Endodermal cell (in vitro differentiated cells): Measurements from ENCODE around the gene TLE4. TPM values are rescaled to one million over a fixed set of nuclear protein-coding genes. Genes with fewer than 3 reads are reported as not detected.

ENCODE experiments used
- DNase-seq: peaks from one replicate; pipeline ENCODE4 v3.0.0-alpha.2; 2017
- H3K27ac ChIP-seq: 2 replicates; pipeline ENCODE4 v1.5.1; 2013; ENCODE audit warnings: mild to moderate bottlenecking, low read depth, low read length, moderate library complexity
- H3K27me3 ChIP-seq: 2 replicates; pipeline ENCODE4 v1.6.1; 2013; ENCODE audit warnings: mild to moderate bottlenecking, low read length, moderate library complexity; ENCODE audit not compliant: insufficient read depth, control insufficient read depth, poor library complexity, severe bottlenecking
- H3K36me3 ChIP-seq: 2 replicates; pipeline ENCODE4 v1.7.0; 2013; ENCODE audit warnings: mild to moderate bottlenecking, low read length, moderate library complexity; ENCODE audit not compliant: control insufficient read depth, insufficient read depth
- H3K4me1 ChIP-seq: one replicate; pipeline ENCODE4 v1.7.0; 2013; ENCODE audit warnings: low read length; ENCODE audit not compliant: control insufficient read depth, insufficient read depth
- H3K4me3 ChIP-seq: 2 replicates; pipeline ENCODE4 v1.5.1; 2013; ENCODE audit warnings: mild to moderate bottlenecking, low read length, moderate library complexity
- H3K9ac ChIP-seq: 2 replicates; pipeline ENCODE4 v1.6.1; 2013; ENCODE audit warnings: mild to moderate bottlenecking, low read length, moderate library complexity; ENCODE audit not compliant: poor library complexity, severe bottlenecking; ENCODE audit errors: extremely low read depth
- H3K9me3 ChIP-seq: 2 replicates; pipeline ENCODE4 v1.6.1; 2013; ENCODE audit warnings: mild to moderate bottlenecking, low read length, moderate library complexity; ENCODE audit not compliant: control insufficient read depth
- H3K27ac Mint-ChIP-seq: 2 replicates; pipeline ENCODE4 v1.8.0; 2020; ENCODE audit warnings: mixed read lengths
- H3K27me3 Mint-ChIP-seq: 2 replicates; pipeline ENCODE4 v1.8.0; 2021; ENCODE audit warnings: mild to moderate bottlenecking, mixed read lengths; ENCODE audit not compliant: insufficient read depth
- H3K36me3 Mint-ChIP-seq: 2 replicates; pipeline ENCODE4 v1.8.0; 2020; ENCODE audit warnings: low read depth, mixed read lengths
- H3K4me1 Mint-ChIP-seq: 2 replicates; pipeline ENCODE4 v1.8.0; 2020; ENCODE audit warnings: mixed read lengths
- H3K4me3 Mint-ChIP-seq: 2 replicates; pipeline ENCODE4 v1.8.0; 2020; ENCODE audit warnings: mild to moderate bottlenecking, moderate library complexity, mixed read lengths
- H3K9me3 Mint-ChIP-seq: 2 replicates; pipeline ENCODE4 v1.8.0; 2020; ENCODE audit warnings: mild to moderate bottlenecking, mixed read lengths
- WGBS, 2 experiments: methylation state at CpG; one replicate each; pipeline versions ENCODE4 v1.1.5 to v1.1.7; 2013; ENCODE audit warnings: missing lambda C conversion rate in 2 of 2, mixed read lengths in 1 of 2; ENCODE audit not compliant: insufficient coverage in 1 of 2, insufficient read length in 1 of 2; 5-methylcytosine and 5-hydroxymethylcytosine counted together
- total RNA-seq, 2 donors: library from RNA; stranded (reverse); fragmentation: NEBNext Ultra II Directional in 1 of 2; extraction: Animal tissue kit (Norgen Biotek cat#: 25700) in 1 of 2; gene quantifications; 2 replicates in 1 of 2; 3 replicates in 1 of 2; pipeline ENCODE4 v1.2.1, GENCODE V29; 2021
- TF ChIP-seq, protein P1 (sequence below): fragments of 200-600 bp; sonication (generic); conservative IDR thresholded peaks from 2 replicates; pipeline ENCODE4 v1.5.0; 2021; ENCODE audit warnings: antibody characterized with exemption, mild to moderate bottlenecking

Gene TLE4
- total RNA-seq, 2 donors from 2014 or later: 16.7 to 25.5 TPM

DNA sequence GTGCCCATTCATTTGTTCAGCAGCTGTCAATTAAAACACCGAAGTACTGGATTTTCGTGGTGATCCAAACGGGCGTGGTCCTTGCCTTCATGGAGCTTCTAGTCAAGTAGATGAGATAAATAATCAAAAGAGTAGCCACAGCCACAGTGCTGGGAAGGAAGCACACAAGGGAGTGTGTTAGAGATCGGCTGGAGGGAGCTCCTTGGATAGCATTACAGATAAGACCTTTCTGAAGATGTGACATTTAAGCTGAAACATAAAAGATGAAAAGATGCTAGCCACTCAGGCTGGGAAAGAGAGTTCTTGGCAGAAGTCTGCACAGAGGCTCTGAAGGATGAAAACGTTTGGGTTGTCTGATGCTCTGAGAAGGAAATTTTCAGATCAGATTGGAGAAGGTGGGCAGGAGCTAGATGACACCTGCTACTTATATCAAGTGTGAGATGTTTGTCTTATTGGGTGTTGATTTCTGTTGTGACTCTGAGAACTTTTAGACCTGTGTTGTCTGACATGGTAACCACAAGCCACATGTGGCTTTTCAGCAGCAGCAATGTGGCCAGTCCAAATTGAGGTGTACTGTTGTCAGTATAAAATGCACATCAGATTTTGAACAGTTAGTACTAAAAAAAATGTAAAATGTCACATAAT, 123.9 kb downstream of the TLE4 start:
- H3K4me3 Mint-ChIP-seq: no peak overlapping the region
- Histone ChIP-seq H3K27ac (no peak overlapping the region), H3K36me3 (no peaks in the 10 kb centered on the region), H3K27me3 (no peaks in the 10 kb centered on the region), H3K4me3 (no peak overlapping the region), H3K4me1 (peaks cover 6% of the 10 kb centered on the region), H3K9me3 (no peaks in the 10 kb centered on the region), H3K9ac (no peak overlapping the region)
- no peaks in the 10 kb centered on the region for H3K9me3 Mint-ChIP-seq
- WGBS, 2 experiments: 91 to 92% methylated on average over 5 to 6 of the region's 6 CpGs
- peaks cover 33% of the 10 kb centered on the region for H3K4me1 Mint-ChIP-seq
- TF ChIP-seq, protein P1, sequence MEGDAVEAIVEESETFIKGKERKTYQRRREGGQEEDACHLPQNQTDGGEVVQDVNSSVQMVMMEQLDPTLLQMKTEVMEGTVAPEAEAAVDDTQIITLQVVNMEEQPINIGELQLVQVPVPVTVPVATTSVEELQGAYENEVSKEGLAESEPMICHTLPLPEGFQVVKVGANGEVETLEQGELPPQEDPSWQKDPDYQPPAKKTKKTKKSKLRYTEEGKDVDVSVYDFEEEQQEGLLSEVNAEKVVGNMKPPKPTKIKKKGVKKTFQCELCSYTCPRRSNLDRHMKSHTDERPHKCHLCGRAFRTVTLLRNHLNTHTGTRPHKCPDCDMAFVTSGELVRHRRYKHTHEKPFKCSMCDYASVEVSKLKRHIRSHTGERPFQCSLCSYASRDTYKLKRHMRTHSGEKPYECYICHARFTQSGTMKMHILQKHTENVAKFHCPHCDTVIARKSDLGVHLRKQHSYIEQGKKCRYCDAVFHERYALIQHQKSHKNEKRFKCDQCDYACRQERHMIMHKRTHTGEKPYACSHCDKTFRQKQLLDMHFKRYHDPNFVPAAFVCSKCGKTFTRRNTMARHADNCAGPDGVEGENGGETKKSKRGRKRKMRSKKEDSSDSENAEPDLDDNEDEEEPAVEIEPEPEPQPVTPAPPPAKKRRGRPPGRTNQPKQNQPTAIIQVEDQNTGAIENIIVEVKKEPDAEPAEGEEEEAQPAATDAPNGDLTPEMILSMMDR: no peak
- H3K27ac Mint-ChIP-seq: no peak overlapping the region
- H3K36me3 Mint-ChIP-seq: no peaks in the 10 kb centered on the region
- H3K27me3 Mint-ChIP-seq: no peaks in the 10 kb centered on the region
- DNase-seq: no peak

DNA sequence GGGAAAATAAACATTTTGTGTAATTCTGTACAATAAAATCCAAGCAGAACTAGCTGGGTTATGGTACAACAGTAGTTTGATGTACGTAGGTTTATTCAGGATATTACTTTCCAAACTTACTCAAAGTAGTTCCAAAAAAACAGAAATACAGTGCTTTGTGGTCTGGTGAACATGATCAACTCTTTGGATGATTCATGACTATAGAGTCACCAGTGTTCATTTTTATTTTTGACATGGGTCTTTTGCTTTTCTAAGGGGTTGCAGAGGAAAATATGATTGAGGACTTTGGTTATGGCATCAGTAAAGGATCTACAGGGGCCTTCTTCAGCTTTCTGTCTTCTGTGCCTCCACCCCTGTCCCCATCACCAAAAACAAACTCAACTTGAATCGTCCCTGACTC, 127.2 kb downstream of the TLE4 start:
- TF ChIP-seq, protein P1: no peak
- H3K4me3 ChIP-seq: no peak overlapping the region
- H3K27ac ChIP-seq: no peak overlapping the region
- no peaks in the 10 kb centered on the region for H3K27me3 Mint-ChIP-seq
- DNase-seq: no peak
- H3K36me3 ChIP-seq: no peaks in the 10 kb centered on the region
- H3K9me3 ChIP-seq: no peaks in the 10 kb centered on the region
- peaks cover 12% of the 10 kb centered on the region for H3K4me1 Mint-ChIP-seq
- H3K4me1 ChIP-seq: no peaks in the 10 kb centered on the region
- no peak overlapping the region for H3K4me3 Mint-ChIP-seq
- H3K36me3 Mint-ChIP-seq: no peaks in the 10 kb centered on the region
- H3K9me3 Mint-ChIP-seq: no peaks in the 10 kb centered on the region
- no peak overlapping the region for H3K9ac ChIP-seq
- 100% methylated on average over 2 of the region's 2 CpGs; no CpG with 5 or more reads in 1 of the 2 experiments for WGBS, 2 experiments
- no peaks in the 10 kb centered on the region for H3K27me3 ChIP-seq
- no peak overlapping the region for H3K27ac Mint-ChIP-seq

DNA sequence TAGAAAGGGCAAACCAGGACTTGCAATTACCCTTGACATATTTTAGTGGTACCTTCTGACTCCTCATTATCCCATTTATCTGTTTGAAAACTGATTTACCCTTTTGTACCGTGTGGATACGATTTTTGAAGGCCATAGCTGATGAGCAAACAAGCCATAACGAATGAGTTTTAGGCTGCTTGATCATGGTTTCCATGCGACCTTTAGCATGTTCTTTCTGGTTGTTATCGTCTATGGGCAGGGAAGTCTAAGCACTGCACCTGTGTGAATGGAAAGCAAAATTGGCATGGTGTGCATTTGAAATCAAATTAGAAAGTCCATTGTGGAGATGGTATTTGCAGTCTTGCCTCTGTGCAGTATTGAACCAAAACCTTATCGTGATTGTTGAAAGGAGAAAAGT, 127.7 kb downstream of the TLE4 start:
- H3K36me3 ChIP-seq: no peaks in the 10 kb centered on the region
- H3K4me3 ChIP-seq: no peak overlapping the region
- Mint-ChIP-seq H3K4me3 (no peak overlapping the region), H3K27me3 (no peaks in the 10 kb centered on the region), H3K9me3 (no peaks in the 10 kb centered on the region), H3K27ac (no peak overlapping the region), H3K36me3 (no peaks in the 10 kb centered on the region), H3K4me1 (peaks cover 8% of the 10 kb centered on the region)
- H3K27me3 ChIP-seq: no peaks in the 10 kb centered on the region
- WGBS, 2 experiments: 93 to 100% methylated on average over 5 to 6 of the region's 6 CpGs
- H3K27ac ChIP-seq: no peak overlapping the region
- DNase-seq: no peak
- no peaks in the 10 kb centered on the region for H3K9me3 ChIP-seq
- TF ChIP-seq, protein P1: no peak
- no peak overlapping the region for H3K9ac ChIP-seq
- no peaks in the 10 kb centered on the region for H3K4me1 ChIP-seq
